ENCODE data around the gene RET.

GRCh38 chr10:43124094-43124521, 47.2 kb downstream of the RET start:
- TF ChIP-seq YY1 (IDR thresholded peaks at IDR 0.05; ENCODE audit: insufficient read depth, insufficient read length) (no peak), SUZ12 (IDR thresholded peaks at IDR 0.05; ENCODE audit: extremely low read depth, insufficient read depth, insufficient read length) (no peak), ZNF274 (IDR thresholded peaks at IDR 0.05; ENCODE audit: low read depth, low read length) (no peak)
